CD4-positive, alpha-beta T cell treated with Interleukin-10 for 1 hour (primary cell): ENCODE data around the gene SPG7.
A peak's percentile ranks its signal among the peaks of the same experiment; 100 is the strongest.

ENCODE experiments used
- DNase-seq: peaks from one replicate; pipeline ENCODE4 v3.0.0-alpha.2; 2020

Gene SPG7

GRCh38 chr16:89548344-89549006, 40.3 kb downstream of the SPG7 start:
- DNase-seq, result no peak

- DNase-seq, result peak; percentile 24
These were observed 41.0 kb downstream of the SPG7 start for GRCh38 chr16:89549007-89549700.

GRCh38 chr16:89550421-89551007, 42.3 kb downstream of the SPG7 start:
- DNase-seq, result no peak

GRCh38 chr16:89552329-89552728, 44.1 kb downstream of the SPG7 start:
- no peak for DNase-seq

- DNase-seq, result no peak
These were observed 44.7 kb downstream of the SPG7 start for GRCh38 chr16:89552913-89553312.

- DNase-seq, result no peak
These were observed 45.5 kb downstream of the SPG7 start for GRCh38 chr16:89553733-89554132.

- DNase-seq, result no peak
These were observed 46.1 kb downstream of the SPG7 start for GRCh38 chr16:89554343-89554742.

GRCh38 chr16:89555265-89555664, 47.1 kb downstream of the SPG7 start:
- no peak for DNase-seq

GRCh38 chr16:89555780-89556179, 47.6 kb downstream of the SPG7 start:
- no peak for DNase-seq

GRCh38 chr16:89556750-89557689, 48.8 kb downstream of the SPG7 start:
- peak; percentile 84 for DNase-seq

GRCh38 chr16:89557690-89558490, 49.7 kb downstream of the SPG7 start:
- no peak for DNase-seq

GRCh38 chr16:89560378-89561141, 52.4 kb downstream of the SPG7 start, which contains the start of gene RPL13:
RPL13 (plus strand) TSS chr16:89560682; CDS start chr16:89560960, 278 bp downstream.
- DNase-seq, result peak; percentile 95

- no peak for DNase-seq
These were observed 53.1 kb downstream of the SPG7 start for GRCh38 chr16:89561142-89561883.

- DNase-seq, result peak; percentile 11
These were observed 53.8 kb downstream of the SPG7 start for GRCh38 chr16:89561884-89562599.

GRCh38 chr16:89562939-89563338, 54.7 kb downstream of the SPG7 start:
- DNase-seq, result no peak

GRCh38 chr16:89563639-89564392, 55.6 kb downstream of the SPG7 start:
- DNase-seq, result peak; percentile 9

- DNase-seq, result no peak
These were observed 56.5 kb downstream of the SPG7 start for GRCh38 chr16:89564476-89565255.

GRCh38 chr16:89565256-89565505, 57.0 kb downstream of the SPG7 start:
- no peak for DNase-seq
